Vagina (tissue), 2 donors: ENCODE measurements around the gene DDX10. TPM values are rescaled to one million over a fixed set of nuclear protein-coding genes. Genes with fewer than 3 reads are reported as not detected.

Experiments used
- DNase-seq, 2 donors: peaks; one replicate each; pipeline ENCODE4 v3.0.0-alpha.2; 2017; ENCODE audit errors: extremely low spot score in 2 of 2
- H3K27ac ChIP-seq: fragments of 200-600 bp; sonication (generic); one replicate; pipeline ENCODE4 v1.5.1; 2019
- H3K27me3 ChIP-seq: fragments of 200-600 bp; sonication (generic); one replicate; pipeline ENCODE4 v1.5.1; 2019
- H3K36me3 ChIP-seq, 2 donors: fragments of 200-600 bp; sonication (generic); one replicate each; pipeline ENCODE4 v1.5.1; 2017 to 2019
- H3K4me1 ChIP-seq: fragments of 200-600 bp; sonication (generic); one replicate; pipeline ENCODE4 v1.5.1; 2019
- H3K4me3 ChIP-seq, 2 donors: fragments of 200-600 bp; sonication (generic); 1 replicate in 1 of 2; 2 replicates in 1 of 2; pipeline ENCODE4 v1.5.1; 2016 to 2019
- H3K9me3 ChIP-seq: fragments of 200-600 bp; sonication (generic); one replicate; pipeline ENCODE4 v1.5.1; 2019
- POLR2A ChIP-seq, 2 donors: fragments of 450-650 bp; IDR thresholded peaks; one replicate each; pipeline ENCODE4 v1.6.1; 2017; ENCODE audit warnings: antibody characterized with exemption in 2 of 2, mild to moderate bottlenecking in 2 of 2, moderate library complexity in 2 of 2
- POLR2AphosphoS5 ChIP-seq, 2 donors: sonication (generic); formaldehyde crosslinking; IDR thresholded peaks; one replicate each; pipeline ENCODE4 v1.9.0; 2017; ENCODE audit warnings: antibody characterized with exemption in 2 of 2, mild to moderate bottlenecking in 2 of 2, low read depth in 1 of 2; ENCODE audit not compliant: insufficient read depth in 1 of 2
- intact Hi-C: fragments of 100-400 bp; cut with DNase I; formaldehyde crosslinking; loops from one replicate; pipeline ENCODE4 v1.15.1; 2023
- total RNA-seq: library from RNA; depleted of rRNA; stranded (reverse); fragments of >200 nt; gene quantifications from one replicate; pipeline ENCODE4 v1.2.3, GENCODE V29; 2016
- TF ChIP-seq, protein P1 (sequence below), 3 experiments: fragments of 450-650 bp in 2 of 3; fragments of 200-600 bp in 1 of 3; sonication (generic) in 1 of 3; IDR thresholded peaks; one replicate each; pipeline ENCODE4 v1.5.1; 2017 to 2019; ENCODE audit warnings: antibody characterized with exemption in 3 of 3, mild to moderate bottlenecking in 2 of 3, moderate library complexity in 2 of 3

The DDX10 gene
- total RNA-seq, 1 donor from 2014 or later: 23.8 TPM

GRCh38 chr11:108938604-108939003 lies 273.7 kb downstream of the DDX10 start:
- TF ChIP-seq POLR2AphosphoS5 (IDR thresholded peaks at IDR 0.05; ENCODE audit: insufficient read depth in 1 of 2, low read depth in 1 of 2): no peak
- no peak for TF ChIP-seq POLR2A (IDR thresholded peaks at IDR 0.05)
- TF ChIP-seq, protein P1, sequence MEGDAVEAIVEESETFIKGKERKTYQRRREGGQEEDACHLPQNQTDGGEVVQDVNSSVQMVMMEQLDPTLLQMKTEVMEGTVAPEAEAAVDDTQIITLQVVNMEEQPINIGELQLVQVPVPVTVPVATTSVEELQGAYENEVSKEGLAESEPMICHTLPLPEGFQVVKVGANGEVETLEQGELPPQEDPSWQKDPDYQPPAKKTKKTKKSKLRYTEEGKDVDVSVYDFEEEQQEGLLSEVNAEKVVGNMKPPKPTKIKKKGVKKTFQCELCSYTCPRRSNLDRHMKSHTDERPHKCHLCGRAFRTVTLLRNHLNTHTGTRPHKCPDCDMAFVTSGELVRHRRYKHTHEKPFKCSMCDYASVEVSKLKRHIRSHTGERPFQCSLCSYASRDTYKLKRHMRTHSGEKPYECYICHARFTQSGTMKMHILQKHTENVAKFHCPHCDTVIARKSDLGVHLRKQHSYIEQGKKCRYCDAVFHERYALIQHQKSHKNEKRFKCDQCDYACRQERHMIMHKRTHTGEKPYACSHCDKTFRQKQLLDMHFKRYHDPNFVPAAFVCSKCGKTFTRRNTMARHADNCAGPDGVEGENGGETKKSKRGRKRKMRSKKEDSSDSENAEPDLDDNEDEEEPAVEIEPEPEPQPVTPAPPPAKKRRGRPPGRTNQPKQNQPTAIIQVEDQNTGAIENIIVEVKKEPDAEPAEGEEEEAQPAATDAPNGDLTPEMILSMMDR (IDR thresholded peaks at IDR 0.05): no peak
- Histone ChIP-seq H3K9me3 (no peaks in the 10 kb centered on the region), H3K4me3 (no peak overlapping the region), H3K4me1 (no peaks in the 10 kb centered on the region), H3K36me3 (no peaks in the 10 kb centered on the region), H3K27ac (no peak overlapping the region), H3K27me3 (no peaks in the 10 kb centered on the region)
- intact Hi-C loops: no loop called here
- DNase-seq: no peak

- H3K9me3 ChIP-seq: no peaks in the 10 kb centered on the region
- intact Hi-C loops: no loop called here
- DNase-seq: no peak
- no peaks in the 10 kb centered on the region for H3K36me3 ChIP-seq
- TF ChIP-seq, protein P1 (IDR thresholded peaks at IDR 0.05): no peak
- TF ChIP-seq POLR2A (IDR thresholded peaks at IDR 0.05) (no peak), POLR2AphosphoS5 (IDR thresholded peaks at IDR 0.05; ENCODE audit: insufficient read depth in 1 of 2, low read depth in 1 of 2) (no peak)
- no peaks in the 10 kb centered on the region for H3K27me3 ChIP-seq
- no peaks in the 10 kb centered on the region for H3K4me1 ChIP-seq
- H3K27ac ChIP-seq: no peak overlapping the region
- no peak overlapping the region for H3K4me3 ChIP-seq
Measured at GRCh38 chr11:108939135-108939534, 274.3 kb downstream of the DDX10 start.

DNA sequence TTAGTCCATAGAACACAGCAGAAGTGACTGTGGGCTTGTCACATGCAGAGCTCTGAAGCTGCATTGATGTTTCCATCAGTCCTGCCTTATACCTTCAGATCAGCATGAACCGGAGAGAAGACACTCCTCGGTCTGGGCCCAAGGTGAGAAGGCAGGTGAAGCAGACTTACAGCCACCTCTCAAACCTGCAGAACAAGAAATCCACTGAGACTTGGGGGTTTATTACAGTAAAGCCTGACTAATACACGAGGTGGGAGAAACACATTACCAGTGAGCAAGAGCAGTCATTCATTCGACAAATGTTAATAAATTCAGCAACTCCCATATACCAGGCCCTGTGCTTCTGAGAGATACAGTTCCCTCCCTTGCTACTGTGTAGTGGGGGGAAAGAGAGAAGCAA lies 279.0 kb downstream of the DDX10 start:
- intact Hi-C loops: no loop called here
- no peaks in the 10 kb centered on the region for H3K4me1 ChIP-seq
- H3K27ac ChIP-seq: no peak overlapping the region
- no peaks in the 10 kb centered on the region for H3K27me3 ChIP-seq
- H3K36me3 ChIP-seq: no peaks in the 10 kb centered on the region
- TF ChIP-seq POLR2A (IDR thresholded peaks at IDR 0.05) (no peak), POLR2AphosphoS5 (IDR thresholded peaks at IDR 0.05; ENCODE audit: insufficient read depth in 1 of 2, low read depth in 1 of 2) (no peak)
- TF ChIP-seq, protein P1 (IDR thresholded peaks at IDR 0.05): no peak
- H3K4me3 ChIP-seq: no peak overlapping the region
- H3K9me3 ChIP-seq: no peaks in the 10 kb centered on the region
- DNase-seq: no peak

- H3K27ac ChIP-seq: no peak overlapping the region
- no peak for TF ChIP-seq POLR2AphosphoS5 (IDR thresholded peaks at IDR 0.05; ENCODE audit: insufficient read depth in 1 of 2, low read depth in 1 of 2)
- no peak for TF ChIP-seq POLR2A (IDR thresholded peaks at IDR 0.05)
- H3K4me1 ChIP-seq: no peaks in the 10 kb centered on the region
- intact Hi-C loops: no loop called here
- no peak for DNase-seq
- no peaks in the 10 kb centered on the region for H3K36me3 ChIP-seq
- H3K27me3 ChIP-seq: no peaks in the 10 kb centered on the region
- no peak overlapping the region for H3K4me3 ChIP-seq
- H3K9me3 ChIP-seq: no peaks in the 10 kb centered on the region
Measured at GRCh38 chr11:108944471-108945178, 279.8 kb downstream of the DDX10 start.

- Histone ChIP-seq H3K4me3 (no peak overlapping the region), H3K9me3 (no peaks in the 10 kb centered on the region), H3K27ac (no peak overlapping the region), H3K36me3 (no peaks in the 10 kb centered on the region), H3K4me1 (no peaks in the 10 kb centered on the region), H3K27me3 (no peaks in the 10 kb centered on the region)
- no peak for DNase-seq
- TF ChIP-seq, protein P1 (IDR thresholded peaks at IDR 0.05): no peak
- TF ChIP-seq POLR2A (IDR thresholded peaks at IDR 0.05): no peak
- TF ChIP-seq POLR2AphosphoS5 (IDR thresholded peaks at IDR 0.05; ENCODE audit: insufficient read depth in 1 of 2, low read depth in 1 of 2): no peak
- intact Hi-C loops: no loop called here
Measured at GRCh38 chr11:108945341-108945740, 280.5 kb downstream of the DDX10 start.
